Vagina (tissue), 2 donors: ENCODE measurements around the gene SAMD4A.

Experiments
- CTCF ChIP-seq, 3 experiments: fragments of 450-650 bp in 2 of 3; fragments of 200-600 bp in 1 of 3; sonication (generic) in 1 of 3; IDR thresholded peaks; one replicate each; pipeline ENCODE4 v1.5.1; 2017 to 2019; ENCODE audit warnings: antibody characterized with exemption in 3 of 3, mild to moderate bottlenecking in 2 of 3, moderate library complexity in 2 of 3
- POLR2A ChIP-seq, 2 donors: fragments of 450-650 bp; IDR thresholded peaks; one replicate each; pipeline ENCODE4 v1.6.1; 2017; ENCODE audit warnings: antibody characterized with exemption in 2 of 2, mild to moderate bottlenecking in 2 of 2, moderate library complexity in 2 of 2

- TF ChIP-seq CTCF (IDR thresholded peaks at IDR 0.05) (no peak), POLR2A (IDR thresholded peaks at IDR 0.05) (no peak)
These were observed 269.3 kb downstream of the SAMD4A start for GRCh38 chr14:54836231-54836630.
